Brain microvascular endothelial cell (primary cell): Measurements from ENCODE around the gene F13B.
"Not testable (repeated sequence)": the region's sequence is repeated elsewhere in the genome, so short reads cannot be mapped to it uniquely, and the experiment has no call there.

Source experiments
- DNase-seq: peaks from one replicate; pipeline ENCODE4 v3.0.0-alpha.2; 2020
- H3K27ac ChIP-seq: fragments of 250-450 bp; sonication (Bioruptor Pico); 2 replicates; pipeline ENCODE4 v1.5.1; 2020; ENCODE audit warnings: mild to moderate bottlenecking, moderate library complexity
- H3K27me3 ChIP-seq: fragments of 250-450 bp; sonication (Bioruptor Pico); replicated peaks from 2 replicates; pipeline ENCODE4 v1.5.1; 2020; ENCODE audit warnings: mild to moderate bottlenecking
- H3K36me3 ChIP-seq: fragments of 250-450 bp; sonication (Bioruptor Pico); replicated peaks from 2 replicates; pipeline ENCODE4 v1.5.1; 2020; ENCODE audit warnings: mild to moderate bottlenecking
- H3K4me3 ChIP-seq: 2 replicates; pipeline ENCODE4 v1.5.1; 2011; ENCODE audit warnings: low read depth, mild to moderate bottlenecking, control low read depth, low read length, moderate library complexity
- CTCF ChIP-seq: IDR thresholded peaks from 2 replicates; pipeline ENCODE4 v1.5.1; 2011; ENCODE audit warnings: low read depth, mild to moderate bottlenecking, moderate library complexity, low read length, control low read depth, inconsistent platforms; ENCODE audit errors: missing control alignments
- in situ Hi-C: cut with HindIII; loops from 2 replicates; pipeline ENCODE4 v1.10.0; 2017; ENCODE audit warnings: low sequenced_read_pairs, low pct_ligation_motif_present

F13B gene

GRCh38 chr1:197003132-197003531, 63.9 kb downstream of the F13B start:
- no peaks in the 10 kb centered on the region for H3K36me3 ChIP-seq
- H3K27me3 ChIP-seq: no peaks in the 10 kb centered on the region
- in situ Hi-C loops: no loop called here
- no peak overlapping the region for H3K27ac ChIP-seq
- H3K4me3 ChIP-seq: no peak overlapping the region
- no peak for DNase-seq
- no peak for TF ChIP-seq CTCF

- in situ Hi-C loops: no loop called here
- H3K4me3 ChIP-seq: no peak overlapping the region
- no peaks in the 10 kb centered on the region for H3K36me3 ChIP-seq
- no peak overlapping the region for H3K27ac ChIP-seq
- no peak for DNase-seq
- no peaks in the 10 kb centered on the region for H3K27me3 ChIP-seq
- no peak for TF ChIP-seq CTCF
Measured at GRCh38 chr1:197001828-197002227, 65.2 kb downstream of the F13B start.

GRCh38 chr1:196997423-196997822, 69.6 kb downstream of the F13B start:
- Histone ChIP-seq H3K4me3 (no peak overlapping the region), H3K27ac (no peak overlapping the region), H3K36me3 (no peaks in the 10 kb centered on the region), H3K27me3 (no peaks in the 10 kb centered on the region)
- in situ Hi-C loops: no loop called here
- peak; percentile 77 for DNase-seq
- no peak for TF ChIP-seq CTCF

- Histone ChIP-seq H3K4me3 (no peak overlapping the region), H3K27me3 (no peaks in the 10 kb centered on the region), H3K27ac (no peak overlapping the region), H3K36me3 (no peaks in the 10 kb centered on the region)
- in situ Hi-C loops: no loop called here
- no peak for DNase-seq
- TF ChIP-seq CTCF: no peak
Measured at GRCh38 chr1:196993916-196994315, 73.1 kb downstream of the F13B start.

GRCh38 chr1:196991919-196992651, 75.0 kb downstream of the F13B start:
- H3K4me3 ChIP-seq, DNase-seq, H3K27me3 ChIP-seq, H3K27ac ChIP-seq, in situ Hi-C loops, H3K36me3 ChIP-seq: not testable (repeated sequence)
